Keratinocyte (primary cell): ENCODE results near the gene EXOSC5. TPM values are rescaled to one million over a fixed set of nuclear protein-coding genes. Genes with fewer than 3 reads are reported as not detected.

ENCODE experiments used
- DNase-seq: peaks from one replicate; pipeline ENCODE4 v3.0.0-alpha.2; 2011; ENCODE audit warnings: low read depth, missing footprints, low spot score
- FAIRE-seq: peaks from 2 replicates; lab custom pipeline; 2011; peaks lifted over from hg19 to GRCh38; lab: Jason Lieb, UNC
- H2AFZ ChIP-seq: 2 replicates; pipeline ENCODE4 v1.6.0; 2012; ENCODE audit warnings: low read length, control low read depth, inconsistent platforms; ENCODE audit not compliant: control insufficient read depth
- H3K27ac ChIP-seq: 2 replicates; pipeline ENCODE4 v1.5.1; 2011; ENCODE audit warnings: low read length; ENCODE audit not compliant: control insufficient read depth, insufficient read depth
- H3K27me3 ChIP-seq: 3 replicates; pipeline ENCODE4 v1.6.0; 2011; ENCODE audit warnings: low read length; ENCODE audit not compliant: control insufficient read depth, insufficient read depth; ENCODE audit errors: extremely low read depth
- H3K36me3 ChIP-seq, 2 experiments: 2 replicates in 1 of 2; 3 replicates in 1 of 2; pipeline ENCODE4 v1.5.1; 2011; ENCODE audit warnings: low read length in 2 of 2, mild to moderate bottlenecking in 1 of 2; ENCODE audit not compliant: control insufficient read depth in 2 of 2, insufficient read depth in 2 of 2; ENCODE audit errors: extremely low read depth in 1 of 2
- H3K4me1 ChIP-seq: 3 replicates; pipeline ENCODE4 v1.5.1; 2011; ENCODE audit warnings: low read length; ENCODE audit not compliant: control insufficient read depth, insufficient read depth; ENCODE audit errors: extremely low read depth
- H3K4me2 ChIP-seq: 3 replicates; pipeline ENCODE4 v1.6.0; 2011; ENCODE audit warnings: low read depth, low read length; ENCODE audit not compliant: control insufficient read depth, insufficient read depth; ENCODE audit errors: extremely low read depth
- H3K4me3 ChIP-seq, 3 experiments: fragments of 200-600 bp in 1 of 3; sonication (generic) in 1 of 3; 2 replicates in 2 of 3; 3 replicates in 1 of 3; pipeline ENCODE4 v1.5.1; 2011 to 2016; ENCODE audit warnings: low read length in 3 of 3, mild to moderate bottlenecking in 3 of 3, control low read depth in 2 of 3, inconsistent platforms in 1 of 3, low read depth in 1 of 3, mixed read lengths in 1 of 3, mixed run types in 1 of 3, moderate library complexity in 1 of 3; ENCODE audit not compliant: control insufficient read depth in 2 of 3, insufficient read depth in 2 of 3; ENCODE audit errors: extremely low read depth in 1 of 3
- H3K79me2 ChIP-seq: 2 replicates; pipeline ENCODE4 v1.6.0; 2012; ENCODE audit warnings: low read length; ENCODE audit not compliant: control insufficient read depth, insufficient read depth
- H3K9ac ChIP-seq: 3 replicates; pipeline ENCODE4 v1.6.0; 2011; ENCODE audit warnings: low read length; ENCODE audit not compliant: control insufficient read depth, insufficient read depth; ENCODE audit errors: extremely low read depth
- H3K9me1 ChIP-seq: 3 replicates; pipeline ENCODE4 v1.6.0; 2011; ENCODE audit warnings: low read length; ENCODE audit not compliant: control insufficient read depth, insufficient read depth; ENCODE audit errors: extremely low read depth
- H3K9me3 ChIP-seq: 2 replicates; pipeline ENCODE4 v1.5.1; 2012; ENCODE audit warnings: low read depth, low read length; ENCODE audit not compliant: control insufficient read depth
- H4K20me1 ChIP-seq: 3 replicates; pipeline ENCODE4 v1.6.0; 2011; ENCODE audit warnings: low read length; ENCODE audit not compliant: control insufficient read depth, insufficient read depth; ENCODE audit errors: extremely low read depth
- EZH2 ChIP-seq: IDR thresholded peaks from one replicate; pipeline ENCODE4 v1.6.1; 2012; ENCODE audit warnings: inconsistent platforms, mild to moderate bottlenecking, low read length, moderate library complexity
- dilution Hi-C: fragments of 300-500 bp; cut with MboI; formaldehyde crosslinking; loops from one replicate; pipeline ENCODE4 v1.7.0; 2020; ENCODE audit warnings: low sequenced_read_pairs; ENCODE audit not compliant: extremely low pct_ligation_motif_present
- polyA plus RNA-seq, 5 experiments: library from polyadenylated mRNA; depleted of rRNA in 3 of 5; stranded (reverse) in 3 of 5; stranded (forward) in 1 of 5; unstranded in 1 of 5; fragments of >200 nt; gene quantifications; 1 replicate in 1 of 5; 2 replicates in 3 of 5; 3 replicates in 1 of 5; pipeline versions ENCODE4 v1.2.1 to v1.2.3, GENCODE V29; 2011 to 2012; ENCODE audit warnings: missing spikeins in 2 of 5, low read depth in 1 of 5, low replicate concordance in 1 of 5
- TF ChIP-seq, protein P1 (sequence below), 3 experiments: IDR thresholded peaks in 1 of 3; conservative IDR thresholded peaks in 1 of 3; optimal IDR thresholded peaks in 1 of 3; 2 replicates in 2 of 3; 3 replicates in 1 of 3; pipeline versions ENCODE3 to v1.5.1; 2011; ENCODE audit warnings: low read length in 3 of 3, mild to moderate bottlenecking in 3 of 3, moderate library complexity in 2 of 3, control low read depth in 1 of 3, inconsistent platforms in 1 of 3; ENCODE audit not compliant: insufficient read depth in 2 of 3; ENCODE audit errors: extremely low read depth in 1 of 3

The EXOSC5 gene
- polyA plus RNA-seq, 1 donor (not counting 4 experiments of a cell fraction or from before 2014, with no cell fraction given): 12.5 TPM

DNA sequence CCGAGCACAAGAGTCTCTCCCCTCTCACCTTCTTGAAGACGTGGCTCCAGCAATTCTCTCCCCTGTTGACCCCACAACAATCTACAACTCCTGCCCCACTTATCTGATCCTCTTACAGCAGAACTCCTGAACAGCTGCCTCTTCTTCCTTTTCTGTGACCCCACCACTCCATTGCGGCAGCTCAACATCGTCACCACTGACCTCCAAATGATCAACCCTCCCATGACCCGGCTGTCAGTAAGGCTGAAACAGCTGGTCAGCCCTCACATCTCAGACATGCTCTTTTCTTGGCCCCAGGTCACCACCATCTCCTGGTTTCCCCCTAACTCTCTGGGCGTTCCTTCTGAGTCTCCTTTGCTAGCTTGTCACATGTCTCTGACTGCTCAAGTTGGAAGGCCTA, 1.8 kb downstream of the EXOSC5 start:
- Histone ChIP-seq H3K4me3 (no peak overlapping the region), H3K27me3 (no peaks in the 10 kb centered on the region), H3K27ac (no peak overlapping the region), H4K20me1 (no peaks in the 10 kb centered on the region), H3K79me2 (peaks cover 27% of the 10 kb centered on the region), H3K9me3 (no peaks in the 10 kb centered on the region), H3K9me1 (no peaks in the 10 kb centered on the region), H3K9ac (no peak overlapping the region), H2AFZ (no peak overlapping the region), H3K4me1 (peaks cover 13% of the 10 kb centered on the region), H3K36me3 (peaks cover 7 to 10% of the 10 kb centered on the region in 2 experiments), H3K4me2 (no peak overlapping the region)
- FAIRE-seq (no peak), DNase-seq (no peak)
- no peak for TF ChIP-seq EZH2
- TF ChIP-seq, protein P1, sequence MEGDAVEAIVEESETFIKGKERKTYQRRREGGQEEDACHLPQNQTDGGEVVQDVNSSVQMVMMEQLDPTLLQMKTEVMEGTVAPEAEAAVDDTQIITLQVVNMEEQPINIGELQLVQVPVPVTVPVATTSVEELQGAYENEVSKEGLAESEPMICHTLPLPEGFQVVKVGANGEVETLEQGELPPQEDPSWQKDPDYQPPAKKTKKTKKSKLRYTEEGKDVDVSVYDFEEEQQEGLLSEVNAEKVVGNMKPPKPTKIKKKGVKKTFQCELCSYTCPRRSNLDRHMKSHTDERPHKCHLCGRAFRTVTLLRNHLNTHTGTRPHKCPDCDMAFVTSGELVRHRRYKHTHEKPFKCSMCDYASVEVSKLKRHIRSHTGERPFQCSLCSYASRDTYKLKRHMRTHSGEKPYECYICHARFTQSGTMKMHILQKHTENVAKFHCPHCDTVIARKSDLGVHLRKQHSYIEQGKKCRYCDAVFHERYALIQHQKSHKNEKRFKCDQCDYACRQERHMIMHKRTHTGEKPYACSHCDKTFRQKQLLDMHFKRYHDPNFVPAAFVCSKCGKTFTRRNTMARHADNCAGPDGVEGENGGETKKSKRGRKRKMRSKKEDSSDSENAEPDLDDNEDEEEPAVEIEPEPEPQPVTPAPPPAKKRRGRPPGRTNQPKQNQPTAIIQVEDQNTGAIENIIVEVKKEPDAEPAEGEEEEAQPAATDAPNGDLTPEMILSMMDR (optimal IDR thresholded peaks at IDR 0.05 in 1 of 3, IDR thresholded peaks at IDR 0.05 in 1 of 3, conservative IDR thresholded peaks at IDR 0.05 in 1 of 3; ENCODE audit: extremely low read depth in 1 of 3, insufficient read depth in 2 of 3, low read length in 3 of 3): no peak
- dilution Hi-C loops: no loop called here

DNA sequence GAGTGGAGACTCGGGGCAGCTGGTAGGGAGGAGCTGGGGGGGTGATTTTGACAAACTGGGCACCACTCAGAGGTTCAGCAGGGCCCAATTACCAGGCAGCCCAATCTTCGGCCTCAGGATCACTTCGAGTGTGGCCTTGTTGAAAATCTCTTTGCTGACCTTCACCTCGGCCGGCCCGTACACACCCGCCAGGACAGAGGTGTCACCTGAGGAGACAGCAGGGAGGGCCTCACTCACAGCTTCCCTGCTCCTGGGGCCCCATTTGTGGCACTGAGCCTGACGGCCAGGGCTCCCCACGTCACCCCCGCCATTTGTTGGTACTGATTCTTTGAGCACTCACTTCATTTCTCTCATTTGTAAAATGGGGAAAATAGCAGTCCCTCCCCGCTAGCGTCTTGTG, 4.4 kb downstream of the EXOSC5 start:
- dilution Hi-C loops: no loop called here
- Histone ChIP-seq H3K4me2 (no peak overlapping the region), H3K9ac (no peak overlapping the region), H2AFZ (no peak overlapping the region), H3K27me3 (no peaks in the 10 kb centered on the region), H4K20me1 (no peaks in the 10 kb centered on the region), H3K9me1 (no peaks in the 10 kb centered on the region), H3K36me3 (peaks cover 9 to 17% of the 10 kb centered on the region in 2 experiments), H3K9me3 (no peaks in the 10 kb centered on the region), H3K4me1 (peaks cover 2% of the 10 kb centered on the region), H3K79me2 (peaks cover 14% of the 10 kb centered on the region), H3K27ac (no peak overlapping the region), H3K4me3 (no peak overlapping the region)
- TF ChIP-seq EZH2: no peak
- TF ChIP-seq, protein P1 (optimal IDR thresholded peaks at IDR 0.05 in 1 of 3, IDR thresholded peaks at IDR 0.05 in 1 of 3, conservative IDR thresholded peaks at IDR 0.05 in 1 of 3; ENCODE audit: extremely low read depth in 1 of 3, insufficient read depth in 2 of 3, low read length in 3 of 3): no peak
- no peak for FAIRE-seq
- DNase-seq: no peak
